Measurements from ENCODE around the gene TAPBPL.

TAPBPL gene

DNA sequence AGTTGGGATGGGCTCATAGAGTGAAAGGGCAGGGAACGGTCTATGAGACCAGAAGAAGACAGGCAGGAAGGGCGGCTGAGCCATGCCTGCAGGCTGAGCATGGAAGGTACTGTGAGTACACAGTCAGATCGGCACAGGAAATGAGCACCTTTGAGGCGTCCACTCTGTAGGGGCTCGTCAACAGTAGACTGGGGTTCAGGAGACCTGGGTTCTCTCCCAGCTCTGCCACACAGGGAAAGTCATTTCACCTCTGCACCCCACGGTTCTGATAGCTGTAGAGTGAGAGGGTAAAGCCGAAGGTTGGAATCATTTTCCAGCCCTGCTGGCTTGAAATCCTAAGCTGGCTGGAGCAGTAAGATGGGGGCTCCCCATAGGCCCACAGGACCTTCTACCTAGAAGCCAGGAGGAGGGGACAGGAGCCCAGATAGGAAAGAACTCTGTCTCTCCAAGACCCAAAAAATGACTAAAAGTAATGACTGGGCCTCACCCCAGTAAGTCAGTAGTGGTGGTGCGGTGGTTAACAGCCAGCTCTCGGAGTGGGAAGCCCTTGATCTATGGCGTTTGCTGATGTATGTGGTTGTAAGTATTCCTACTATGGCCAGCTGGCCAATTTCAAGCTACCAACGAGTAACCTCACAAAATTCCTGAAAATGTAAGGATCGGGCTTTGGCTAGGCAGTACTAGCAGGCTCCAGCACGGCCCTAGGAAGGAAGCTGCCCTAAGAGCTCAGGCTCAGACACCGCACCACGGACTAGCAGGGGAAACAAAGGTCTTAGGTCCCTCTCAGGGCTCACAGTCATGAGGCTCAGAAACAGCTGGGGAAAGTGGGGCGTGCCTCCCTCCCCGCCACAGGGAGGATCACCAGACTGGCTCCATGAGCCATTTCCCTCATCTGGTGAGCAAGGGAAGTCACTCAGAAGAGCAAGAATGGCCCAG lies 17.4 kb upstream of the TAPBPL start:
- Histone ChIP-seq H3K27me3 (ENCODE audit: insufficient read depth, low read length, poor library complexity) (no peaks in the 10 kb centered on the region), H3K27ac (ENCODE audit: low read length) (no peak overlapping the region), H3K4me1 (ENCODE audit: insufficient read depth, low read length) (no peaks in the 10 kb centered on the region), H3K9ac (ENCODE audit: low read depth, low read length) (no peak overlapping the region), H4K20me1 (ENCODE audit: insufficient read depth, low read length) (no peaks in the 10 kb centered on the region), H3K4me2 (ENCODE audit: insufficient read depth, low read length) (no peak overlapping the region), H3K4me3 (ENCODE audit: low read depth in 1 of 2, low read length in 2 of 2) (no peak overlapping the region), H2AFZ (ENCODE audit: low read depth, low read length) (no peak overlapping the region), H3K36me3 (ENCODE audit: insufficient read depth, low read length) (no peaks in the 10 kb centered on the region), H3K9me3 (ENCODE audit: insufficient read depth, low read length, severe bottlenecking) (no peaks in the 10 kb centered on the region), H3K79me2 (ENCODE audit: insufficient read depth, low read length) (no peaks in the 10 kb centered on the region)
- TF ChIP-seq EZH2 (IDR thresholded peaks at IDR 0.05; ENCODE audit: borderline replicate concordance, low read depth, low read length, severe bottlenecking) = no peak
- TF ChIP-seq, protein P1, sequence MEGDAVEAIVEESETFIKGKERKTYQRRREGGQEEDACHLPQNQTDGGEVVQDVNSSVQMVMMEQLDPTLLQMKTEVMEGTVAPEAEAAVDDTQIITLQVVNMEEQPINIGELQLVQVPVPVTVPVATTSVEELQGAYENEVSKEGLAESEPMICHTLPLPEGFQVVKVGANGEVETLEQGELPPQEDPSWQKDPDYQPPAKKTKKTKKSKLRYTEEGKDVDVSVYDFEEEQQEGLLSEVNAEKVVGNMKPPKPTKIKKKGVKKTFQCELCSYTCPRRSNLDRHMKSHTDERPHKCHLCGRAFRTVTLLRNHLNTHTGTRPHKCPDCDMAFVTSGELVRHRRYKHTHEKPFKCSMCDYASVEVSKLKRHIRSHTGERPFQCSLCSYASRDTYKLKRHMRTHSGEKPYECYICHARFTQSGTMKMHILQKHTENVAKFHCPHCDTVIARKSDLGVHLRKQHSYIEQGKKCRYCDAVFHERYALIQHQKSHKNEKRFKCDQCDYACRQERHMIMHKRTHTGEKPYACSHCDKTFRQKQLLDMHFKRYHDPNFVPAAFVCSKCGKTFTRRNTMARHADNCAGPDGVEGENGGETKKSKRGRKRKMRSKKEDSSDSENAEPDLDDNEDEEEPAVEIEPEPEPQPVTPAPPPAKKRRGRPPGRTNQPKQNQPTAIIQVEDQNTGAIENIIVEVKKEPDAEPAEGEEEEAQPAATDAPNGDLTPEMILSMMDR (IDR thresholded peaks at IDR 0.05; ENCODE audit: borderline replicate concordance, extremely low read depth, low read length, poor library complexity, severe bottlenecking) = no peak
- ATAC-seq (ENCODE audit: insufficient read depth, low read depth) (no peak), DNase-seq (no peak)

DNA sequence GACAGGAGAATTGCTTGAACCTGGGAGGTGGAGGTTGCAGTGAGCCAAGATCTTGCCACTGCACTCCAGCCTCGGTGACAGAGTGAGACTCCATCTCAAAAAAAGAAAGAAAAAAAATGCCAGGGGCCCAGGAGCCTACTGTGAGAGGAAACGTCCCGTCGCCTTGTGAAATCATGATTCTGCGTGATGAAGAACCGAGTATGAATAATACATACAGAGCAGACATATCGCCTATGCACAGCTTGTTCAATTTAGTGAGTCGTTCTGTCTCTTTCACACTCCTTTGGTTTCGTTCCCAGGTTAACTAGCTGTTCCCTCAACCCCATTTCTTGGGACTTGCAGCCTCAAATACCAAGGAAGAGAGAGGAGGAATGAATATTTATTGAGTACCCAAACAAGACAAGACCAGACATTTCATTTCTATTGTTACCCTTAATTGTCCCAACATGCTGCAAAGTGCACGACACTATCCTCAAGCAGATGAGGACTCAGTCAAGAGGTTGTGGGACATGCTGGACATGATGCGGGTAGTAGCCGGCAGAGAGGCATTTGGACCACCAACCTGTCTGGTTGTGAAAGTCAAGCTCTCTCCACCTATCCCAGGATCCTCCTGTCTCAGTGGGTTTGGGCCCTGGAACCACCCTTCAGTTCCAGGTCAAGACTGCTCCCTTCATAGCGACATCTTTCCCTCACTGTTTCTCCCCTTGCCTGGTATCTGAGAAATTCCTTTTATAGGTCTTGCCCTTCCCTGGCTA lies 15.7 kb upstream of the TAPBPL start:
- no peaks in the 10 kb centered on the region for H3K79me2 ChIP-seq (ENCODE audit: insufficient read depth, low read length)
- ATAC-seq (ENCODE audit: insufficient read depth, low read depth) (no peak), DNase-seq (no peak)
- no peak overlapping the region for H3K4me2 ChIP-seq (ENCODE audit: insufficient read depth, low read length)
- H3K27ac ChIP-seq (ENCODE audit: low read length) = no peak overlapping the region
- no peak overlapping the region for H2AFZ ChIP-seq (ENCODE audit: low read depth, low read length)
- no peaks in the 10 kb centered on the region for H3K9me3 ChIP-seq (ENCODE audit: insufficient read depth, low read length, severe bottlenecking)
- no peak overlapping the region for H3K4me3 ChIP-seq (ENCODE audit: low read depth in 1 of 2, low read length in 2 of 2)
- no peaks in the 10 kb centered on the region for H3K36me3 ChIP-seq (ENCODE audit: insufficient read depth, low read length)
- TF ChIP-seq, protein P1 (IDR thresholded peaks at IDR 0.05; ENCODE audit: borderline replicate concordance, extremely low read depth, low read length, poor library complexity, severe bottlenecking) = no peak
- TF ChIP-seq EZH2 (IDR thresholded peaks at IDR 0.05; ENCODE audit: borderline replicate concordance, low read depth, low read length, severe bottlenecking) = no peak
- H3K9ac ChIP-seq (ENCODE audit: low read depth, low read length) = no peak overlapping the region
- H3K27me3 ChIP-seq (ENCODE audit: insufficient read depth, low read length, poor library complexity) = no peaks in the 10 kb centered on the region
- no peaks in the 10 kb centered on the region for H4K20me1 ChIP-seq (ENCODE audit: insufficient read depth, low read length)
- H3K4me1 ChIP-seq (ENCODE audit: insufficient read depth, low read length) = no peaks in the 10 kb centered on the region

DNA sequence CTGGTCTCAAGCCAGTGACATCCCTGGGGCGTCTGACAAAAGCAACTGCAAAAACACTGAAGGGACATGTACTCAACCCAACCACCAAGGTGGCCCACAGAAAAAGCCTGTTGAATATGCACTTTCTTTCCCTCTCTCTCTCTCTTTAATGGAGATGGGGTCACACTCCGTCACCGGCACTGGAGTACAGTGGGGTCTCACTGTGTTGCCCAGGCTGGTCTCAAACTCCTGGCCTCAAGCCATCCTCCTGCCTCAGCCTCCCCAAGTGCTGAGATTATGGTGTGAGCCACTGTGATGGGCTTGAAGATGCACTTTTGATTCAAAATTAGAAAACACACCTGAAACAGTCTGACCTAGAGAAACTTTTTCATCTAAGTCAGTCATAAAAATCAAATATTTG lies 14.3 kb upstream of the TAPBPL start:
- TF ChIP-seq, protein P1 (IDR thresholded peaks at IDR 0.05; ENCODE audit: borderline replicate concordance, extremely low read depth, low read length, poor library complexity, severe bottlenecking) = no peak
- TF ChIP-seq EZH2 (IDR thresholded peaks at IDR 0.05; ENCODE audit: borderline replicate concordance, low read depth, low read length, severe bottlenecking) = no peak
- no peaks in the 10 kb centered on the region for H3K27me3 ChIP-seq (ENCODE audit: insufficient read depth, low read length, poor library complexity)
- H3K4me3 ChIP-seq (ENCODE audit: low read depth in 1 of 2, low read length in 2 of 2) = no peak overlapping the region
- H2AFZ ChIP-seq (ENCODE audit: low read depth, low read length) = no peak overlapping the region
- H3K79me2 ChIP-seq (ENCODE audit: insufficient read depth, low read length) = no peaks in the 10 kb centered on the region
- no peak overlapping the region for H3K4me2 ChIP-seq (ENCODE audit: insufficient read depth, low read length)
- no peaks in the 10 kb centered on the region for H3K4me1 ChIP-seq (ENCODE audit: insufficient read depth, low read length)
- no peaks in the 10 kb centered on the region for H3K36me3 ChIP-seq (ENCODE audit: insufficient read depth, low read length)
- ATAC-seq (ENCODE audit: insufficient read depth, low read depth) (no peak), DNase-seq (no peak)
- no peak overlapping the region for H3K27ac ChIP-seq (ENCODE audit: low read length)
- no peaks in the 10 kb centered on the region for H3K9me3 ChIP-seq (ENCODE audit: insufficient read depth, low read length, severe bottlenecking)
- H3K9ac ChIP-seq (ENCODE audit: low read depth, low read length) = no peak overlapping the region
- no peaks in the 10 kb centered on the region for H4K20me1 ChIP-seq (ENCODE audit: insufficient read depth, low read length)

All from DND-41 (cell line).